Right atrium auricular region (tissue), 2 donors: ENCODE measurements around the gene PTGES. TPM values are rescaled to one million over a fixed set of nuclear protein-coding genes. Genes with fewer than 3 reads are reported as not detected.
"Not testable (repeated sequence)": the region's sequence is repeated elsewhere in the genome, so short reads cannot be mapped to it uniquely, and the experiment has no call there.

ENCODE experiments used
- DNase-seq: peaks from one replicate; pipeline ENCODE4 v3.0.0-alpha.2; 2019; ENCODE audit warnings: low spot score
- H3K27ac ChIP-seq, 2 donors: fragments of 200-600 bp; sonication (generic); 1 replicate in 1 of 2; 2 replicates in 1 of 2; pipeline ENCODE4 v1.5.1; 2016 to 2019
- H3K27me3 ChIP-seq, 2 donors: fragments of 200-600 bp; sonication (generic); one replicate each; pipeline versions ENCODE4 v1.5.1 to v1.6.0; 2017 to 2019
- H3K36me3 ChIP-seq: fragments of 200-600 bp; sonication (generic); one replicate; pipeline ENCODE4 v1.5.1; 2016
- H3K4me1 ChIP-seq, 2 donors: fragments of 200-600 bp; sonication (generic); one replicate each; pipeline versions ENCODE4 v1.5.1 to v1.6.0; 2017 to 2019
- H3K4me3 ChIP-seq, 2 donors: fragments of 200-600 bp; sonication (generic); 1 replicate in 1 of 2; 2 replicates in 1 of 2; pipeline ENCODE4 v1.5.1; 2017 to 2019; ENCODE audit warnings: mild to moderate bottlenecking in 1 of 2, moderate library complexity in 1 of 2
- H3K9me3 ChIP-seq, 2 donors: fragments of 200-600 bp; sonication (generic); one replicate each; pipeline ENCODE4 v1.5.1; 2019
- CTCF ChIP-seq, 2 donors: fragments of 200-600 bp; sonication (generic); IDR thresholded peaks; one replicate each; pipeline ENCODE4 v1.5.1; 2019; ENCODE audit warnings: antibody characterized with exemption in 2 of 2
- total RNA-seq, 2 donors: library from RNA; depleted of rRNA; stranded (reverse); fragments of >200 nt; gene quantifications; one replicate each; pipeline ENCODE4 v1.1.0, GENCODE V29; 2016

Gene PTGES
- total RNA-seq, 2 donors from 2014 or later = 1.1 to 2.6 TPM

DNA sequence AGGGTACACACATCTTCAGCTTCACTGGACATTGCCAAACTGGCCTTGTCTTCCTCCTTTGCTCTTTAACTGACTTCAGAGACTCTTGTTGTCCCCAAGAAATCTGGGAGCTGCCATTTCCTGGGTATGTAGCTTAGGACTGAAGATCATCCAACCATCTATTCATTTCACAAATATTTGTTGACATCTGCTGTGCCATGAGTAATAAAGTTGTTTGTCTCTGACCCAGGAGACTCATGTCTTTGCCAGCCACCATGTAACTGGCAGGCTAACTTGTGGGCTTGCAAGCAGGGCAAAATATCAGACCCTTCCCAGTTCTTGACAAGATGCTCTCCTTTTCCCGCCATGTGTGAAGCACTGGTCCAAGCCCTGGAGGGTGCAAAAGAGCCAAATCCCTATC lies 33.0 kb upstream of the PTGES start:
- TF ChIP-seq CTCF (IDR thresholded peaks at IDR 0.05) = no peak
- H3K36me3 ChIP-seq = no peaks in the 10 kb centered on the region
- H3K4me1 ChIP-seq = no peaks in the 10 kb centered on the region
- no peaks in the 10 kb centered on the region for H3K27me3 ChIP-seq
- no peaks in the 10 kb centered on the region for H3K9me3 ChIP-seq
- no peak overlapping the region for H3K27ac ChIP-seq
- DNase-seq = no peak
- no peak overlapping the region for H3K4me3 ChIP-seq

- H3K4me1 ChIP-seq, H3K27me3 ChIP-seq, H3K9me3 ChIP-seq, H3K4me3 ChIP-seq, H3K27ac ChIP-seq, H3K36me3 ChIP-seq, DNase-seq: not testable (repeated sequence)
Measured at GRCh38 chr9:129784970-129785369, 32.1 kb upstream of the PTGES start.

DNA sequence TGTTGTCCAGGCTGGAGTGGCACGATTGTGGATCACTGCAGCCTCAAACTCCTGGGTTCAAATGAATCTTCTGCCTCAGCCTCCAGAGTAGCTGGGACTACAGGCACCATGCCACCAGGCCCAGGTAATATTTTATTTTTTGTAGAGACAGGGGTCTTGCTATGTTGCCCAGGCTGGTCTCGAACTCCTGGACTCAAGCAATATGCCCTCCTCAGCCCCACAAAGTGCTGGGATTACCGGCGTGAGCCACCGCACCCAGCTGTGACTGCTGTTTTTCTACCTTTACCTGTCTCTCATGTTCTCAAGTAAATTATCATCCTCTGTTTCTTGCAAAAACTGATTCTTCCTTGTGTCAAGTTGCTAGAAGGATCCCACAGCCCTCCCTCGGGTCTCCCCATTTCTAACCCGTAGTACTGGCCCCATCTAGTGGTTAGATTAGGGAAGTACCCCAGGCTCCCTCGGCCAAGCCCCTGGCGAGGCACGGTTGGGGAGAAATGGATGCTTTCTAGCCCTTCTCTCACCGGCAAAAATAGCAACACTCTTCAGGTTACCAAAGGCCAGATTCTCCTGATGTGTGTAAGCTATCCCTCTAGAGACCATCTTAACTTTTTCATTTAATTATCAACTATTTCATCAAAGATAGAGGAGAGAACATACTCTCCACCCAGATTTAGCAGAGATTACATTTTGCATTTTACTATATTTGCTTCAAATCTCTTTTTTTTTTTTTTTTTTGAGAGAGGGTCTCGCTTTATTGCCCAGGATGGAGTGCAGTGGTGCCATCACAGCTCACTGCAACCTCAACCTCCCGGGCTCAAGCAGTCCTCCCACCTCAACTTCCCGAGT lies 30.9 kb upstream of the PTGES start:
- Histone ChIP-seq H3K27me3 (no peaks in the 10 kb centered on the region), H3K27ac (no peak overlapping the region)

GRCh38 chr9:129781981-129782380 lies 29.1 kb upstream of the PTGES start:
- no peaks in the 10 kb centered on the region for H3K36me3 ChIP-seq
- H3K27me3 ChIP-seq = no peaks in the 10 kb centered on the region
- no peaks in the 10 kb centered on the region for H3K9me3 ChIP-seq
- no peak for TF ChIP-seq CTCF (IDR thresholded peaks at IDR 0.05)
- no peak overlapping the region for H3K4me3 ChIP-seq
- no peak overlapping the region for H3K27ac ChIP-seq
- H3K4me1 ChIP-seq = peaks cover 0 to 9% of the 10 kb centered on the region in 2 donors
- no peak for DNase-seq

More for the DNA sequence above, 30.9 kb upstream of the PTGES start:
- Histone ChIP-seq H3K9me3 (no peaks in the 10 kb centered on the region), H3K36me3 (no peaks in the 10 kb centered on the region), H3K4me3 (no peak overlapping the region), H3K4me1 (no peaks in the 10 kb centered on the region)
- TF ChIP-seq CTCF (IDR thresholded peaks at IDR 0.05) = peak; percentile 82 to 93
- DNase-seq = peak; percentile 84

- Histone ChIP-seq H3K9me3 (no peaks in the 10 kb centered on the region), H3K4me1 (peaks cover 0 to 15% of the 10 kb centered on the region in 2 donors), H3K36me3 (no peaks in the 10 kb centered on the region), H3K4me3 (no peak overlapping the region), H3K27ac (no peak overlapping the region), H3K27me3 (no peaks in the 10 kb centered on the region)
- TF ChIP-seq CTCF (IDR thresholded peaks at IDR 0.05) = no peak
- DNase-seq = no peak
Measured at GRCh38 chr9:129781131-129781530, 28.3 kb upstream of the PTGES start.

DNA sequence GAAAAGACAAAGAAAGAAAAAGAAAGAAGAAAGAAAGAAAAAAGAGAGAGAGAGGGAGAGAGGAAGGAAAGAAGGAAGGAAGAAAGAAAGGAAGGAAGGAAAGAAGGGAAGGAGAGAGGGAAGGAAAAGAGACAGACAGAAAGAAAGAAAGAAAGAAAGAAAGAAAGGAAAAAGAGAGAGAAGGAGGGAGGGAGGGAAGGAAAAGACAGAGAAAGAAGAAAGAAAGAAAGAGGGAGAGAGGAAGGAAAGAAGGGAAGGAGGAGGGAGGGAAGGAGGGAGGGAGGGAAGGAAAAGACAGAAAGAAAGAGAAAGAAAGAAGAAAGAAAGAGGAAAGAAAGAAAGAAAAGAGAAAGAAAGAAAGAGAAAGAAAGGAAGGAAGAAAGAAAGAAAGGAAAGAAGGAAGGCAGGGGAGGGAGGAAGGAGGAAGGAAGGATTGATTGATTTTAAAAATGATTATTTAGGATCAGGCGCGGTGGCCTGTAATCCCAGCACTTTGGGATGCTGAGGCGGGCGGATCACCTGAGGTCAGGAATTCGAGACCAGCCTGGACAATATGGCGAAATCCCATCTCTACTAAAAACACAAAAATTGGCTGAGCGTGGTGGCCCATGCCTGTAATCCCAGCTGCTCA lies 26.8 kb upstream of the PTGES start:
- Histone ChIP-seq H3K4me1 (peaks cover 0 to 15% of the 10 kb centered on the region in 2 donors), H3K27ac (no peak overlapping the region), H3K27me3 (no peaks in the 10 kb centered on the region), H3K36me3 (no peaks in the 10 kb centered on the region), H3K9me3 (no peaks in the 10 kb centered on the region), H3K4me3 (no peak overlapping the region)
- TF ChIP-seq CTCF (IDR thresholded peaks at IDR 0.05) = no peak
- no peak for DNase-seq
